K562 (cell line): ENCODE data around the gene SCARF2. TPM values are rescaled to one million over a fixed set of nuclear protein-coding genes. Genes with fewer than 3 reads are reported as not detected.

ENCODE experiments used
- BHLHE40 ChIP-seq: IDR thresholded peaks from 2 replicates; pipeline ENCODE4 v1.6.1; 2011; ENCODE audit warnings: low read length, improper control_type of control experiment
- CREB3 ChIP-seq: fragments of 450-650 bp; conservative IDR thresholded peaks from 2 replicates; pipeline ENCODE4 v1.6.1; 2016; ENCODE audit warnings: missing genetic modification characterization, low read depth, mild to moderate bottlenecking, missing compliant biosample characterization, moderate library complexity
- GATAD2A ChIP-seq: fragments of 450-650 bp; IDR thresholded peaks from 2 replicates; pipeline ENCODE4 v1.6.1; 2017
- HES1 ChIP-seq: fragments of 450-650 bp; IDR thresholded peaks from 2 replicates; pipeline ENCODE4 v1.6.1; 2016; ENCODE audit warnings: low read depth, mild to moderate bottlenecking, moderate library complexity
- HOMEZ ChIP-seq: fragments of 250-450 bp; sonication (Bioruptor Pico); IDR thresholded peaks from 2 replicates; pipeline ENCODE4 v1.4.0; 2020; ENCODE audit warnings: mild to moderate bottlenecking, moderate library complexity
- NFYB ChIP-seq: IDR thresholded peaks from 2 replicates; pipeline ENCODE4 v1.6.1; 2011; ENCODE audit warnings: mild to moderate bottlenecking, moderate library complexity; ENCODE audit not compliant: insufficient read length; ENCODE audit errors: extremely low read depth
- NR2F6 ChIP-seq: fragments of 450-650 bp; formaldehyde crosslinking; IDR thresholded peaks from 2 replicates; pipeline ENCODE4 v1.4.0; 2020; ENCODE audit warnings: mild to moderate bottlenecking
- RUNX1 ChIP-seq: sonication (generic); IDR thresholded peaks from 2 replicates; pipeline ENCODE4 v1.6.1; 2016; ENCODE audit warnings: antibody characterized with exemption, low read depth
- ZBTB2 ChIP-seq: fragments of 450-650 bp; IDR thresholded peaks from 2 replicates; pipeline ENCODE4 v1.6.1; 2016; ENCODE audit warnings: antibody characterized with exemption
- ZNF224 ChIP-seq: sonication (generic); formaldehyde crosslinking; IDR thresholded peaks from 2 replicates; pipeline ENCODE4 v1.8.0; 2022; ENCODE audit warnings: mild to moderate bottlenecking, missing genetic modification reagents
- ZNF311 ChIP-seq: fragments of 250-450 bp; sonication (Bioruptor Pico); IDR thresholded peaks from 2 replicates; pipeline ENCODE4 v1.4.0; 2020; ENCODE audit warnings: mild to moderate bottlenecking, moderate library complexity
- ZNF584 ChIP-seq: fragments of 200-800 bp; sonication (Bioruptor generic); IDR thresholded peaks from 2 replicates; pipeline ENCODE4 v1.6.1; 2016; ENCODE audit warnings: low read depth, mild to moderate bottlenecking, missing genetic modification characterization, missing compliant biosample characterization
- ZSCAN32 ChIP-seq: fragments of 450-650 bp; formaldehyde crosslinking; IDR thresholded peaks from 2 replicates; pipeline ENCODE4 v1.4.0; 2020; ENCODE audit warnings: mild to moderate bottlenecking, moderate library complexity
- polyA plus RNA-seq, 8 experiments: library from polyadenylated mRNA; depleted of rRNA in 4 of 8; stranded (reverse) in 5 of 8; unstranded in 3 of 8; fragments of >200 nt; fragmentation: Nextera tagmentation in 2 of 8; fragmentation: Illumina TruSeq in 1 of 8; extraction: Ambion mirVana in 2 of 8; extraction: Trizol in 1 of 8; gene quantifications; 2 replicates each; pipeline versions ENCODE4 v1.2.1 to v1.2.3, GENCODE V29; 2011 to 2014; ENCODE audit warnings: inconsistent platforms in 1 of 8, missing spikeins in 1 of 8
- total RNA-seq, 7 experiments: library from RNA; depleted of rRNA in 6 of 7; stranded (reverse); fragments of >200 nt in 6 of 7; fragmentation: Illumina TruSeq in 2 of 7; extraction: Trizol in 2 of 7; gene quantifications; 2 replicates each; pipeline versions ENCODE4 v1.2.1 to v1.2.3, GENCODE V29; 2011 to 2021; ENCODE audit warnings: low replicate concordance in 1 of 7

The SCARF2 gene
- total and polyA plus RNA-seq, 9 of the 15 experiments (the other 6 are each of a cell fraction or from before 2014, with no cell fraction given): 0.06 to 0.32 (median 0.21) TPM; not detected in 5

GRCh38 chr22:20429254-20430100 lies 8.1 kb downstream of the SCARF2 start (continued):
- TF ChIP-seq ZNF224 (CRISPR knock-in tag) (no peak), BHLHE40 (peak; percentile 78), NFYB (no peak), ZSCAN32 (CRISPR knock-in tag) (peak; percentile 64), CREB3 (tag) (no peak), GATAD2A (peak; percentile 93), ZNF584 (CRISPR knock-in tag) (no peak), ZBTB2 (peak; percentile 71; the same call in 1 of the 2 replicates), HOMEZ (CRISPR knock-in tag) (0 out of 2 replicates have a peak, but pooled peaks have one; percentile 22), HES1 (no peak), NR2F6 (peak; percentile 27; the same call in 1 of the 2 replicates), ZNF311 (CRISPR knock-in tag) (no peak), RUNX1 (no peak)
